Activated naive CD8-positive, alpha-beta T cell treated with anti-CD3 and anti-CD28 coated beads, Interleukin-2, amount 50 U/mL, for 16 hours (primary cell): Measurements from ENCODE around the gene VILL.

Experiments used
- DNase-seq: peaks from one replicate; pipeline ENCODE4 v3.0.0-alpha.2; 2020; ENCODE audit warnings: low read depth, low spot score

The VILL gene

GRCh38 chr3:37990527-37990926, at the start of gene VILL:
VILL (plus strand) TSS chr3:37990786; CDS start chr3:37993673, 2,887 bp downstream.
- DNase-seq = no peak

GRCh38 chr3:37941608-37942508, 48.7 kb upstream of the VILL start:
- DNase-seq = no peak

- no peak for DNase-seq
Observed at GRCh38 chr3:37942646-37943045, 47.9 kb upstream of the VILL start.

DNA sequence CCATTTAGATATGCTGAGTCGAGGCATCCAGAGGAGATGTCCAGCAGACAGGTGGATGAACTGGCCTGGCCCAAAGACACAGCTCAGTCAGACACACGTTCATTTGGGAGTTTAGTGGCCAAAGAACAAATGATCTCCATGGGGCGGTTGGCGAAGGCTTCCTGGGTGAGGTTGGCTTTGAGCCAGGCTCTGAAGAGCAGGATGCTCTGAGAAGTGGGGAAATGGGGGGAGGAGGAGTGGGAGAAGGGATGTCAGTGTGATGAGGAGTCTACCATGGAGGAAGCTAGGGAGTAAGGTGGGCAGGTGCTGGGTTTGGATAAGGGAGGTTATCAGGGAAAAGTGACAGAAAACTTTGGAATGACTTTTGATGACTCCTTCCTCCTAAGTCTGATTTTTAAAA, 47.5 kb upstream of the VILL start:
- no peak for DNase-seq

GRCh38 chr3:37943631-37944314, 46.8 kb upstream of the VILL start:
- no peak for DNase-seq

DNA sequence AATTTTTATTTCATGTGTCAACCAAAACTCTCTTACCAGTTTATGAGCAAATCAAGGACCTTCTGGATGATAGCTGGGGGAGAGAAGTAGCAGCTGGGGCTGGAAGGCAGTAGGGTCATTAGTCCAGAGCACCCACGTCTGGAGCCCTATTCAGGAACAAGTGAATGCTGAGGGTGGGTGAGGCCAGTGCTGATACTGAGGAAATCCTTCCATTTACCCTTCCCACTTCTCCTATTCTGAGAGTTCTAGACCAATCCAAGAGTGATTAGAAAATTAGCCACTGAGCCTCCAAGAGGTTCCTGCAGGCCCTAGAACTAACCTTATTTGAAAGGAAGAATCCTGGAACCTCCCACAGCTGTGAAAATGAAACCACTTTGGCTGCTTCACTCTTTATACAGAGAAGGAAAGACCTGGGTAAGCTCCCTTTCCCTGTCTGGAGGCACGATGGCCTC, 46.2 kb upstream of the VILL start:
- DNase-seq = no peak

DNA sequence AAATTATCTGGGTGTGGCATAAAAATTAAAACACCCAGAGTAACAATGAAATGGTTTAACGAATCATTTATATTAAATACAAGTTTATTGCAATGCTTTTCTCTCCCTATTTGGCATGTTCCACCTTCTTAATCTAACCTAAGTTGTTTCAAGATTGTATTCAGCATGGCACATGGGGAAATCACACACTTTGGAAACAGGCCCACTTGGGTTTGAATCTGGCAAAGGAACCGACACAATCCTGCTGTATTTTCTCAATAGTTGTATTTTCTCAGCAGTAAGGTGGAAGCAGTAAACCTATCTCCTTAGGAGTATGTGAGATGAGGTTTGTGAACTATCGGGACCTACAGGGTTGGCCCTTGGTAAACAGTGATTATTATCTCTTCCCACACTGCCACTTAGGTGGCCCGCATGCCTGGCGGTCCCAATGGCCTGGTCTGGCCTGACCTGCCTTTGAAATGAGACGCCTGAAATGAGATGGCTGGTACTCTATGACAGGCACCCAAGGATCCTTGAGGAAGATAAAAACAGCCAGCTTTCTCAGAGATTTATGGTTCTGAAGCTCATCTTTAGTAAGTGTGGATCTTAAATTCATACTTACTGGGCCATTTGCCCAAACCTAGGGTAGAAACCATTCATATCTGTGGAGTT, 45.3 kb upstream of the VILL start:
- no peak for DNase-seq

GRCh38 chr3:37945807-37946530, 44.6 kb upstream of the VILL start:
- DNase-seq = no peak

DNA sequence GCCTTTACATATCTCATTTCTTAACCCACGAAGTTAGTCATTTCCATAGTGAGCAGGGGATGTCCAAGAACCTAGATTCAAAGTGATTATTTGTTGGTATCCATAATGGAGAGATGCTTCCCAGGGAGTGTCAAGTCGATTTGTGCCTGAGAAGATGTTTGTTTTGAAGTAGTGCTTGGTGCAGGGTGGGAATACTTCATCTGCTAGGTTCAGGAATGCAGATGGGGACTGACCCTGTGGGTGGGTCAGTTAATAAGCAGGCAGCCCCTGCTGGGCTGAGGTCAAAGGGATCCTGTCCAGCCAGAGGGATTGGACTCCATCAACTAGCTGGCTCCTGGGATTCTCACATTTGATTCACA, 44.1 kb upstream of the VILL start:
- DNase-seq = no peak

- DNase-seq = no peak
Observed at GRCh38 chr3:37949866-37950265, 40.7 kb upstream of the VILL start.

GRCh38 chr3:37952564-37952963, 38.0 kb upstream of the VILL start:
- DNase-seq = no peak

DNA sequence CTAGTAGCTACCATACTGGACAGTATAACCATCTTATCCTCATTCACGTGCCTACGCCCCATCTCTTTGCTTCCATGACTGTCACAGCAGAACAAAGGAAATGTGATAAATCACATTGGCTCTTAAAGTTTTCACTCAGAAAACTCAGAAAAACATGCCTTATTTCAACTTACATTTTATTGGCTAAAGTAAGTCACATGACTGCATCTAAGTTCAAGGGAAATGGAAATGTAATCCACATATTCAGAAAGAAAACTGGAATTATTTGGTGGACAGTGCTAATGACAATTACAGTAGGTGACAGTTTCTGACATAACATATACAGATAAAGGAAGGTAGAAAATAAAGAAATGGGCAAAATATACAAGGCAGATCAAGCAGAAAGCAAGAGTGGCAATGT, 37.4 kb upstream of the VILL start:
- DNase-seq = no peak

- no peak for DNase-seq
Observed at GRCh38 chr3:37953707-37954394, 36.7 kb upstream of the VILL start.

DNA sequence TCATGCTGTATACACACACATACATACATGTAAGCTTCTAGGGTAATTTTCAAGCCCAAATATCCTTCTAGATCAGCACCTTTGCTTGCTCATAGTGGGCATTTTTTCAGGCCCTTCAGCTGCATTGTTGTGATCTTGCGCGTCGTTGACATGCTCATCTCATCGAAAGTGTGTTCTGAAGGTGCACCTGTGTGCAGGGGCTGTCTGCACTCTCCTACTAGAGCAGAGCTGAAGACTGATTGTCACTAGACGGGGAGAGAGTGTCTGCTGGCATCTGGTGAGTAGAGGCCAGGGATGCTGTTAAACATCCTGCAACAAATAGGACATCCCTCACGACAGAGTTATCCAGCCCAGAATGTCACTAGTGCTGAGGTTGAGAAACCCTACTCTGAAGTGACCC, 35.7 kb upstream of the VILL start:
- DNase-seq = no peak

DNA sequence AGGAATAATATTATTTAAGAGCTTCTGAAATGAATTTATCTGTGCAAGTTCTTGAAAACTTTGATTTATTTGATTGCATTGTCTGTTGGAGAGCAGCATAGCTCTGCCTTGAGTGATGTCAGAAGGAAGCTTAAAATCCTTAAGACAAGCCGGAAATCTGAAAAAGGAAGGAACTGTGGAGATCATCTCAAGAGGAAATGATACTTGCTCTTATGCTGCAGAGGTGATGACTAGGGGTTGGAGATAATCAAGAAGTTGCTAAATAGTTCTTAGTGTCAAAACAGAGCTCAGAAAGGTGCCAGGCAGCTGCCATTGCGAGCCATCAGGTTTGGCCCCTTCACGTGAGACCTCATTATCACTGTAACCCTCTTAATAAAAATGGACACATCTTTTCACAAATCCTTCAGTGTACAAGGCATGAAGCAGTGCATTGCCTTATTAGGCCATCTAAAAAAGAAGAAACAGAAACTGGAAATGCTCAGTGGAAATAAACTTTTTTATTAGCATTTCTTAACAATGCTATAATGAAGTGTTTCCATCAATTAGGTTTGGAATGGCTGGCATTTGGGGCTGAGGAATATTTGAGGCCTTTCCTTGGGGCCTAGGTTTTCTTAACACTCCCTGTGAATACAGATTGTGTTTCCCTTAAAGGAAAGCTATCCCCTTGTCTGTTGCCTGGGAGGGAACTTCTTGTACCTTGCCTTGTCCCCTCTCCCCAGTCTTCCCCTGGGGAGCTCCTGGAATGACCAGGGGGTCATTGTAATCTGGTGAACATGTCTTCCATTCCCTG, 34.5 kb upstream of the VILL start:
- DNase-seq = no peak

DNA sequence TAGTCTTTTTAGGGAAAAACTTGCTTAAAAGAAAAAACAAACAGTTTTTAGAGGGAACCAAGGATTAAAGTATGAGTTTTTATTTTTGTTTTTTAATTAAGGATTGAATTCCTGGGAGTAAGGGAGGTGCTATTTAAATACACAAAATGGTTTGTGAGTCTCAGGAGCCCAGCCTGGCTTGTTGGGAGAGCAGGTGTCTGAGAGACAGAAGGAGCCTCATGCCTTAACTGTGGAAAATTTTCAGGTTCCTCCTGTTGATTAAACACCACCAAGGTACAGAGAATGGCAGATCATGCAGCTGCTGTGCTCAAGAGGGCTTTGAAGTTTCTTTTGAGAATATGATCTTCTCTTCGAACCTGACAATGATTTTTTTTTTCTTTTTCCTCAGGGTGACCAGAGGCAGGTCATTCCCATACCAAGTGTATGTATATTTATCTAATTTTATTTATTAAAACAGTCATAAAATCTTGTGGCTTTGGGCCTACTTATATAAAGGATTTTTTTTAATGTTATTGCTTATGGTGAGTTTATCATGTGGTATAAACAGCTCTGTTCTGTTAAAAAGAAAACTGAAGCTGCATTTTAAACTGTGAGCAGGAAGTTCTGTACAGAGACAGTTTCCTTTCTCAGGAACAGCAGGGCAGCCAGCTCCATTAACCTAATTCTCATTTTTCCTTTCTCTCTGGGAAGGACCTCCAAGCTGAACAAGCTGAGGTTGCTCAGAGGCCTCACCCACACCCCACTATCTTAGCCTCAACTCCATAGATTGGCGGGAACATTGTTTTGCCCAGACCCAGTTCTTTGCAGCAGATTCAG, 33.7 kb upstream of the VILL start:
- DNase-seq = no peak

- DNase-seq = no peak
Observed at GRCh38 chr3:37957539-37957936, 33.0 kb upstream of the VILL start.

DNA sequence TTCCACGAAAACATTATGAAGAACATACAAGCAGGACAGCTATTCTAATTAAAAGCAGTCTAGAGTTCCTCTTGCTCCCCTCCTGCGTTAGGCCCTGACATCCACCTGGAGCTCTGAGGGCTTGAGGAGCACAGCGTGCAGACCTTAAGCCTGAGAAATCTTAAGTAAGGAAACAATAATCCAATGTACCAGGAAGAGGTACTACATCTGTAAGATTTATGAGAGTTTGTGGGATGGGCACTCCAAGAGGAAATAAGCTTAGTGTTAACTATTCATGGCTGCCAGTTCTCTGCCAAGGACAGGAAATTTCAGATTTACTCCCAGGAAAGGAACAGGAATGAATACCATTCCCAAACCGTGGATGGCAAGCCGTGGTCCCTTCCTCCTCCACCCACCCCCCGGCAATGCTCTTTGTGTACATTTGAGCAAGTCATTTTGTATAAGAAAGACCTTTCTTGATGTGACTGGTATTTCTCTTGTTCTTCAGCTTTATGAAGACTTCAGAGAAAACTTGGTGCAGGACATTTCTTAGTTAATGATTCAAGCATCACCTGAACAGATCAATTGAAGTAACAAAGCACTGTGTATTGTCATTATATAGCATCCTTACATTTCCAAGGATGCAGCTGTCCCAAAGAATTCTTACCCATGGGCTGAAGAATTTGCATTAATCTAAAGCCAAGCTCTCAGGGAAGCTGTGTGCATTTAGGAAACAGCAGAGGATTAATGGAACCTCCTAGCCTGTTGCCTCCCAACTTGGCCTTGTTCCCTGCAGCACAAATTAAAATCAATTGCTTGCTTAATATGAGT, 28.8 kb upstream of the VILL start:
- no peak for DNase-seq

GRCh38 chr3:37963016-37963415, 27.6 kb upstream of the VILL start:
- no peak for DNase-seq
